ACHN (cell line): ENCODE data around the gene GFM1.

Experiments
- DNase-seq: peaks from one replicate; pipeline ENCODE4 v3.0.0-alpha.2; 2015
- in situ Hi-C: cut with HindIII; loops from 2 replicates; pipeline ENCODE4 v1.10.0; 2017; ENCODE audit warnings: low sequenced_read_pairs, low pct_ligation_motif_present, low pct_unique_long_range_greater_than_20kb

The GFM1 gene

GRCh38 chr3:158644345-158644908 lies at the start of gene GFM1:
Gene GFM1 (plus strand): TSS chr3:158644527. CDS start chr3:158644635, 108 bp downstream.
- in situ Hi-C loops: no loop called here
- DNase-seq: peak; percentile 95

- in situ Hi-C loops: no loop called here
- DNase-seq: no peak
Observed at GRCh38 chr3:158600787-158601186, 43.5 kb upstream of the GFM1 start.

GRCh38 chr3:158602227-158602626 lies 42.1 kb upstream of the GFM1 start:
- in situ Hi-C loops: no loop called here
- DNase-seq: no peak

- DNase-seq: no peak
- in situ Hi-C loops: no loop called here
Observed at GRCh38 chr3:158617982-158618875, 26.1 kb upstream of the GFM1 start.

GRCh38 chr3:158625881-158626280 lies 18.4 kb upstream of the GFM1 start:
- in situ Hi-C loops: no loop called here
- no peak for DNase-seq

GRCh38 chr3:158631981-158632380 lies 12.3 kb upstream of the GFM1 start:
- DNase-seq: no peak
- in situ Hi-C loops: no loop called here

- in situ Hi-C loops: no loop called here
- DNase-seq: no peak
Observed at GRCh38 chr3:158640646-158641045, 3.7 kb upstream of the GFM1 start.

- DNase-seq: no peak
- in situ Hi-C loops: no loop called here
Observed at GRCh38 chr3:158642005-158642404, 2.3 kb upstream of the GFM1 start.

- in situ Hi-C loops: no loop called here
- DNase-seq: no peak
Observed at GRCh38 chr3:158642474-158643210, 1.7 kb upstream of the GFM1 start.

GRCh38 chr3:158649791-158650190 lies 5.5 kb downstream of the GFM1 start:
- no peak for DNase-seq
- in situ Hi-C loops: loop anchor here (25.0 kb wide), 1 partner anchor 138 kb away; no protein-coding TSS in a partner anchor

- no peak for DNase-seq
- in situ Hi-C loops: loop anchor here (25.0 kb wide), 1 partner anchor 136 kb away; no protein-coding TSS in a partner anchor
Observed at GRCh38 chr3:158651192-158651591, 6.9 kb downstream of the GFM1 start.

- in situ Hi-C loops: loop anchor here (25.0 kb wide), 1 partner anchor 135 kb away; no protein-coding TSS in a partner anchor
- no peak for DNase-seq
Observed at GRCh38 chr3:158652463-158652862, 8.1 kb downstream of the GFM1 start.

- in situ Hi-C loops: loop anchor here (25.0 kb wide), 1 partner anchor 128 kb away; no protein-coding TSS in a partner anchor
- DNase-seq: no peak
Observed at GRCh38 chr3:158658889-158659288, 14.6 kb downstream of the GFM1 start.

GRCh38 chr3:158659454-158660237 lies 15.3 kb downstream of the GFM1 start:
- peak; percentile 60 for DNase-seq
- in situ Hi-C loops: loop anchor here (25.0 kb wide), 1 partner anchor 128 kb away; no protein-coding TSS in a partner anchor

GRCh38 chr3:158660711-158661110 lies 16.4 kb downstream of the GFM1 start:
- in situ Hi-C loops: loop anchor here (25.0 kb wide), 1 partner anchor 127 kb away; no protein-coding TSS in a partner anchor
- no peak for DNase-seq

- in situ Hi-C loops: loop anchor here (25.0 kb wide), 1 partner anchor 124 kb away; no protein-coding TSS in a partner anchor
Observed at GRCh38 chr3:158663246-158663645, 18.9 kb downstream of the GFM1 start.

GRCh38 chr3:158663832-158664231 lies 19.5 kb downstream of the GFM1 start:
- no peak for DNase-seq

More at GRCh38 chr3:158663246-158663645, 18.9 kb downstream of the GFM1 start:
- no peak for DNase-seq

GRCh38 chr3:158666416-158666815 lies 22.1 kb downstream of the GFM1 start:
- DNase-seq: no peak
- in situ Hi-C loops: loop anchor here (25.0 kb wide), 1 partner anchor 121 kb away; no protein-coding TSS in a partner anchor

More at GRCh38 chr3:158663832-158664231, 19.5 kb downstream of the GFM1 start:
- in situ Hi-C loops: loop anchor here (25.0 kb wide), 1 partner anchor 123 kb away; no protein-coding TSS in a partner anchor
